Gastroesophageal sphincter (tissue), 4 donors: Measurements from ENCODE around the gene SH3BP5. TPM values are rescaled to one million over a fixed set of nuclear protein-coding genes. Genes with fewer than 3 reads are reported as not detected.

Source experiments
- ATAC-seq: fragments of 150-250 bp; one replicate; pipeline ENCODE4 v1.9.1; 2016; ENCODE audit warnings: mild to moderate bottlenecking, moderate library complexity
- H3K27ac ChIP-seq, 4 donors: fragments of 200-600 bp; sonication (generic) in 3 of 4; 1 replicate in 3 of 4; 2 replicates in 1 of 4; pipeline ENCODE4 v1.5.1; 2016 to 2019
- H3K27me3 ChIP-seq: fragments of 200-600 bp; sonication (generic); one replicate; pipeline ENCODE4 v1.5.1; 2019
- H3K36me3 ChIP-seq, 2 donors: fragments of 200-600 bp; sonication (generic); one replicate each; pipeline ENCODE4 v1.5.1; 2019; ENCODE audit warnings: control low read depth in 1 of 2
- H3K4me1 ChIP-seq, 3 donors: fragments of 200-600 bp; sonication (generic); 1 replicate in 2 of 3; 2 replicates in 1 of 3; pipeline ENCODE4 v1.5.1; 2016 to 2019; ENCODE audit warnings: control low read depth in 2 of 3
- H3K4me3 ChIP-seq, 2 donors: fragments of 200-600 bp; sonication (generic); one replicate each; pipeline ENCODE4 v1.5.1; 2019; ENCODE audit warnings: mild to moderate bottlenecking in 1 of 2, moderate library complexity in 1 of 2
- H3K9me3 ChIP-seq, 3 donors: fragments of 200-600 bp; sonication (generic); one replicate each; pipeline ENCODE4 v1.5.1; 2017 to 2019; ENCODE audit warnings: control low read depth in 2 of 3
- CTCF ChIP-seq, 4 experiments: fragments of 200-600 bp in 2 of 4; fragments of 450-650 bp in 2 of 4; sonication (generic) in 1 of 4; IDR thresholded peaks; one replicate each; pipeline ENCODE4 v1.5.1; 2017 to 2019; ENCODE audit warnings: antibody characterized with exemption in 4 of 4, mild to moderate bottlenecking in 2 of 4, moderate library complexity in 2 of 4
- EP300 ChIP-seq: sonication (generic); formaldehyde crosslinking; IDR thresholded peaks from one replicate; pipeline ENCODE4 v1.6.1; 2017; ENCODE audit warnings: antibody characterized with exemption, mild to moderate bottlenecking
- POLR2A ChIP-seq, 2 donors: fragments of 450-650 bp; IDR thresholded peaks; one replicate each; pipeline ENCODE4 v1.6.1; 2017; ENCODE audit warnings: antibody characterized with exemption in 2 of 2, mild to moderate bottlenecking in 2 of 2, moderate library complexity in 1 of 2
- POLR2AphosphoS5 ChIP-seq: sonication (generic); formaldehyde crosslinking; IDR thresholded peaks from one replicate; pipeline ENCODE4 v1.6.1; 2017; ENCODE audit warnings: antibody characterized with exemption
- WGBS, 2 donors: methylation state at CpG; one replicate each; pipeline ENCODE4 v1.1.5; 2018; ENCODE audit warnings: low coverage in 1 of 2; 5-methylcytosine and 5-hydroxymethylcytosine counted together
- total RNA-seq, 4 donors: library from RNA; depleted of rRNA; stranded (reverse); fragments of >200 nt; gene quantifications; one replicate each; pipeline ENCODE4 v1.1.0, GENCODE V29; 2016

Gene SH3BP5
- total RNA-seq, 4 donors from 2014 or later, result 23.5 to 56.4 (median 35.0) TPM

- no peak for ATAC-seq
- H3K4me1 ChIP-seq, result peaks cover 0 to 71% (median 19%) of the 10 kb centered on the region in 3 donors
- peak overlapping the region in 1 of 4 donors; percentile 1 for H3K27ac ChIP-seq
- TF ChIP-seq EP300, result no peak
- TF ChIP-seq POLR2AphosphoS5, result no peak
- no peak for TF ChIP-seq CTCF (IDR thresholded peaks at IDR 0.05)
- TF ChIP-seq POLR2A (IDR thresholded peaks at IDR 0.05), result no peak
- WGBS, 2 donors, result 78 to 84% methylated on average over 3 to 5 of the region's 13 CpGs
- H3K36me3 ChIP-seq, result peaks cover 0 to 4% of the 10 kb centered on the region in 2 donors
- no peaks in the 10 kb centered on the region for H3K9me3 ChIP-seq
- H3K4me3 ChIP-seq, result no peak overlapping the region
- H3K27me3 ChIP-seq, result no peaks in the 10 kb centered on the region
Measured at GRCh38 chr3:15266510-15267376, 65.6 kb downstream of the SH3BP5 start.

GRCh38 chr3:15265655-15266509 is 66.5 kb downstream of the SH3BP5 start:
- H3K9me3 ChIP-seq, result no peaks in the 10 kb centered on the region
- H3K27me3 ChIP-seq, result no peaks in the 10 kb centered on the region
- 76 to 100% methylated on average over 1 to 5 of the region's 19 CpGs for WGBS, 2 donors
- H3K36me3 ChIP-seq, result peaks cover 0 to 10% of the 10 kb centered on the region in 2 donors
- no peak overlapping the region for H3K4me3 ChIP-seq
- no peak for ATAC-seq
- TF ChIP-seq EP300 (no peak), POLR2A (IDR thresholded peaks at IDR 0.05) (no peak)
- peak overlapping the region in 1 of 4 donors; percentile 1 for H3K27ac ChIP-seq
- peaks cover 0 to 71% (median 19%) of the 10 kb centered on the region in 3 donors for H3K4me1 ChIP-seq

- Histone ChIP-seq H3K27ac (no peak overlapping the region), H3K4me1 (peaks cover 0 to 60% (median 14%) of the 10 kb centered on the region in 3 donors), H3K4me3 (no peak overlapping the region), H3K36me3 (peaks cover 0 to 22% of the 10 kb centered on the region in 2 donors), H3K27me3 (no peaks in the 10 kb centered on the region), H3K9me3 (no peaks in the 10 kb centered on the region)
- no peak for TF ChIP-seq POLR2AphosphoS5
- TF ChIP-seq CTCF (IDR thresholded peaks at IDR 0.05), result no peak
- TF ChIP-seq POLR2A (IDR thresholded peaks at IDR 0.05), result no peak
- no peak for TF ChIP-seq EP300
- WGBS, 2 donors, result 62 to 79% methylated on average over 2 of the region's 2 CpGs
- no peak for ATAC-seq
Measured at GRCh38 chr3:15264486-15264885, 67.9 kb downstream of the SH3BP5 start.

GRCh38 chr3:15263926-15264325 is 68.5 kb downstream of the SH3BP5 start:
- ATAC-seq, result no peak
- 65 to 83% methylated on average over 1 to 2 of the region's 2 CpGs for WGBS, 2 donors
- Histone ChIP-seq H3K27me3 (no peaks in the 10 kb centered on the region), H3K9me3 (no peaks in the 10 kb centered on the region), H3K4me3 (no peak overlapping the region), H3K4me1 (peaks cover 0 to 55% (median 10%) of the 10 kb centered on the region in 3 donors), H3K27ac (peak overlapping the region in 1 of 4 donors; percentile 28), H3K36me3 (peaks cover 0 to 28% of the 10 kb centered on the region in 2 donors)
- TF ChIP-seq EP300 (no peak), CTCF (IDR thresholded peaks at IDR 0.05) (no peak), POLR2A (IDR thresholded peaks at IDR 0.05) (no peak), POLR2AphosphoS5 (no peak)

- Histone ChIP-seq H3K4me3 (no peak overlapping the region), H3K4me1 (peaks cover 0 to 46% (median 5%) of the 10 kb centered on the region in 3 donors), H3K9me3 (no peaks in the 10 kb centered on the region), H3K27ac (no peak overlapping the region), H3K36me3 (peaks cover 0 to 36% of the 10 kb centered on the region in 2 donors), H3K27me3 (no peaks in the 10 kb centered on the region)
- no peak for ATAC-seq
- TF ChIP-seq POLR2A (IDR thresholded peaks at IDR 0.05) (no peak), EP300 (no peak), CTCF (IDR thresholded peaks at IDR 0.05) (no peak)
- WGBS, 2 donors, result 85% methylated on average over 4 of the region's 4 CpGs; no CpG with 5 or more reads in 1 of the 2 donors
Measured at GRCh38 chr3:15263120-15263519, 69.3 kb downstream of the SH3BP5 start.
